ENCODE data around the gene YOD1.

Gene YOD1

GRCh38 chr1:207072233-207072632 lies 21.2 kb upstream of the YOD1 start:
- no peak for DNase-seq

- DNase-seq: no peak
These were observed 20.4 kb upstream of the YOD1 start for GRCh38 chr1:207071426-207071825.

GRCh38 chr1:207070811-207071210 lies 19.8 kb upstream of the YOD1 start:
- no peak for DNase-seq

GRCh38 chr1:207069858-207070506 lies 19.0 kb upstream of the YOD1 start:
- no peak for DNase-seq

GRCh38 chr1:207069061-207069460 lies 18.1 kb upstream of the YOD1 start:
- no peak for DNase-seq

DNA sequence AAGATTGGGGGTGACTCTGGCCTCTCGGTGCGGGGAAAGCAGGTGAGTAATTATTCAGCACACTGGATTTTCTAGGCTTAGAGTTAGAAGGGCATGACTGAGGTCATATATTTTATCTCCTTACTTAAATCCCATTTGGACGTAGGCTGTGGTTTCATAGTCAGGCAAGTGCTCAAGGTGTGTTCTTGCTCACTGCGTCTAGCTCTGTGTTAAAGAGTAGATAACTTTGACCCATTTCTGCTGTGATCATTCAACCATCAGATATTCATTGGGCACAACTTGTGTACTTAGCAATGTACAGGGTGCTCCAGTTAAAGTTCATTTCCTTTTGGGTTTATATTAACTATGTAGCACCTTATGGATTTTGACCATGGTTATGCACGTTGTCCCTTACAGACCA lies 16.7 kb upstream of the YOD1 start:
- DNase-seq: no peak

DNA sequence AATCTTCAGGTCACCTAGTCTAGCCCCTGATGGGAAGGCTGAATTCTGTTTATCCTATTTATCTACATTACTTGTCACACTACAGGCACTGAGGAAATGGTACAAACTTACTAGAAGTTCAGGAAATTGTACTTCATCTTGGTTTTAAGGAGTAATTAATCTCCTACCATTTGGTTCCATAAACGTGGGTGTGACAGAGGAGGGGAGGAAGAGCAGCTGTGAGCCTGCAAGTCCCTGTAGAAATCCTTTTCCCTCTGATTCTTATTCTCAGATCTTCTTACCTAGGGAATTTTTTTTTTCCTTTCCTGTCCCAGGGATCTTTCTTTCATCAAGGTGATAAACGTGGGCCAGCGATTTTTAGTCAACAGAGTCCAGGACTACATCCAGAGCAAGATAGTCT lies 16.2 kb upstream of the YOD1 start:
- DNase-seq: no peak

DNA sequence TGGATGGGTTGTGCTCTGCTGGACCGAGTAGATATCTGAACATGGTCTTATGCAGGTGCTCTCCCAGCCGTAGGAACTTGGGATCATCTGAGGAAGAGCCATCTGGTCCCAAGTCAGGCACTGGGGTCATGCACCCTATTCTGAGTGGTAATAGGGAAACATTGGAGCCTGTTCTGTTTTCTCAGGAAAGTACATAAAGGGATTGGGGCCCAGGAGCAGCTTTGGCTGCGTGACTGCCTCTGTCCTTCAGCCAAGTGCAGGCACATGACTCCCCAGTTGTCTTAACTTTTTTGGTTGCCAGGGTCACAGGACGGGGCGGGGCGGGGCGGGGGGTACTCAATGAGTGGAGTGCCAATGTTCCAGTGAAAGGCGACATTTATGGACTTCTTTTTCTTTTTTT lies 13.6 kb upstream of the YOD1 start:
- DNase-seq: no peak

- DNase-seq: no peak
These were observed 12.0 kb upstream of the YOD1 start for GRCh38 chr1:207063014-207063413.

- no peak for DNase-seq
These were observed 11.1 kb upstream of the YOD1 start for GRCh38 chr1:207062058-207062457.

- no peak for DNase-seq
These were observed 9.6 kb upstream of the YOD1 start for GRCh38 chr1:207060596-207060995.

GRCh38 chr1:207059881-207060280 lies 8.9 kb upstream of the YOD1 start:
- no peak for DNase-seq

DNA sequence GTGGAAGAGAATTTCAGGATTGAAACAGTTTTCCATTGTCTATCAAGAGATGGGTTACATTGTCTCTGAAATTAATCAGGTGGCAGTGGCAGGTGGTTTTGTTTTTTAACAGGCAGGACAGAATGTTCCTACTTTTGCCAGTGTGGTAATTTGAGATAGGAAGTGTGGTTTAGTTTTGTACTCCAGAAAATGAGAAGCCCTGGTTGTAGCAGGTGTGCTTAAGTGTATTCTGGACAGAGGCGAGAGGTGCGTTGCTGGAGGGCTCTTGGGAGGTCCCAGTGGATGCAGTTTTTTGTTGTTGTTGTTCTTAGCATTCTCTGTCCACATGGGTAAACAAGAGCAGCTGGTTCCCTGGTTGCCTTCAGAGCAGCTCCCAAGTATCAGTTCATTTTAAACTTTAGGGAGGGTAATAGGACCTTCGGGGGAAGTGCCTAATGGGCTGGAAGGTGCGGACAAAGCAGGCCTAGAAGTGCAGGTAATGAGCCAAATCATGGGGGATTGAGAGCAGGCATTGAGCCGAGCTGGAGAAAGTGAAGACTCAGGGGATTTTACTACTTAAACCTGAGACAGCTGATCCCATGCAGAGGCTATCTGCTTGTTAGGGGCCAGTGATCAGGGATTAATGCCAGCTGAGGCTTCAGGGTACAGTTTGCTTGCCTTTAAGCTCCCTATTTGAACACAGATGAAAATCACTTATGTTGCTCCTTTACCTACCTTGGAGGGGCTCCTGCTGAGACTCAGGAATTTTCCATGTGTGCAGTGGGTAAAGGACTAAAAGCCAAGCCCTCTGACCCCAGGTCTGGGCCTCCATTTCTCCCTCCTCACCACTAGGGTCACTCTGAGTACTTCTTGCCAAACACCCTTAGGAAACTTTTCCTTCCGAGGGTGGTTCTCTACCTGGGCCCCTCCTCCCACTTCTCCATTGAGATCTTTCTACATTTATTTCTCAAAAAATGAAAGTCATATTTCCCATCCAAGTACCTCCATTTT lies 8.2 kb upstream of the YOD1 start:
- DNase-seq: no peak

DNA sequence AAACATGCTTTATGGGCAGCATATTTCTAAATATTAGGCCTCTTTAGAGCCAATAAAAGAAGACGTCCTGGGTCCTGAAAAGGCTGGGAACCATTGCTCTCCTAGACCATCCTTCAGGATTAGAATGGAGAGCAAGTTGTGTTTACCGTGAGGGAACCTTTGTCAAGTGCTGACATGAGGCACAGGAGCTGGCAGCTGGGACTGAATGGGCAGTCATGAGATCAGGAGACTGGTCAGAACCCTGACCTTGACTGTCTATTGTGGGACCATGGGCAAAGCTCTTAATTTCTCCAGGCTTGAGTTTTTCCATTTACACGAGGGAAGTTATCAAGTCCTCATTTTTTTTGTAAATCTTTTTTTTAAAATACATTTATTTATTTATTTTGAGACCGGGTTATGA lies 7.2 kb upstream of the YOD1 start:
- no peak for DNase-seq

DNA sequence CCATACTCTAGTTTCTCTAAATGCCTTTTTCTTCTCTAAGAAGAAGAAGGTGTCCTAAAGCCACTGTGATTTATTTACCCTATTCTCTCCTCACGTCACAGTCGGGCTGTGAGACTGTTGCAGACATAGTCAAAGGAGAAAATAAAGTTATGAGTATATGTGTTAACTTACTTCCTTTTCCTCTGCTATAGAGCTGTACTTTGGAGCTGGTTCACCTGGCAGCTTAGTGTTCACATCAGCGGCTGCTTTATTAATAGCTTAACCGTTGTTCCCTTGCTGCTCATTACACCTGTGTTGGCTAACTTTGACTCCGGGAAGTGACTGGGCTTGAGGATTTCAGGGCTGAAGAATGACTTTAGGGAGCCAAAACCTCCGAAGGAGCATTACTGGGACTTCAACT lies 5.7 kb upstream of the YOD1 start:
- no peak for DNase-seq

DNA sequence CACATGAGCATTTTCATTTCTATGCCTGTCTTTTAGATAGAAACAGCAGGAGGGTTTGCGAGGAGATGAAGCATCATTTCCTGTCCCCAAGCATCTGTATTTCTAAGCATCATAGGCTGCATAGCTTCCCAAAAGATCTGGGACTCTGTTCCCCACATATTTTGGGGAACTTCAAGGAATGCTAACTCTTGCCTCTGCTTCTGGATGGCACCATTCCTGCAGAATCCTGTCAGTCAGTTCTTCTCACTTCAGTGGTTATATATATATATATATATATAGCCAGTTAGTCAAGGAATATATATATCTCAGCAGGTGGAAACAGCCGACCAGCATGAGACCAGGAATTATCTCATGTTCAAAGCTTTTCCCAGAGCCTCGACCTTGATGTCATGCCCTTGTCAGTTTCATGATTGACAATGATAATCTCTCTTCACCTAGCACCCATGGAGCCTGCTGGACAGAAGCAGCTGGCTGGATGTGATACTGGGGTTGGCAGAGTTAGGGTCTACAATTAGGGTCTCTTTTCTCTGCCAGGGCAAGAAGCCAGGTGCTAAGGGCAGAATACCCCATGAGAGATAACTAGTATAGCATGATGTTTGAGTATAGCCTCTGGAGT lies 4.5 kb upstream of the YOD1 start:
- no peak for DNase-seq

DNA sequence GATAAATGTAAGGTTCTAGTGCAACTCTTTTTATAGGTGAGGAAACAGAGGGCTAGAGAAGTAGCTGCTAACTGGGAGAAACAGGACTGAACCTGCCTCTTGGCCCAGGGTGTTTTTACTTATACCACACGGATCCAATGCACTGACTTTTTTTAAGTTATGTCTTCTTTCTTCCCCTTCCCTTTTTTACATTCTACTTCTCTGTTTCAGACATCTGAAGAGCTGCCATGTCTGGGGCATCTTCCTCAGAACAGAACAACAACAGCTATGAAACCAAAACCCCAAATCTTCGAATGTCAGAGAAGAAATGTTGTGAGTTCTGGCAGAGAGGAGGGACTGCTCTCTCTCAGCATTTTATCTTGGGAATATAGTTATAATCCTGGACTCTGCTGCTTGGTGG lies 3.5 kb upstream of the YOD1 start:
- no peak for DNase-seq

DNA sequence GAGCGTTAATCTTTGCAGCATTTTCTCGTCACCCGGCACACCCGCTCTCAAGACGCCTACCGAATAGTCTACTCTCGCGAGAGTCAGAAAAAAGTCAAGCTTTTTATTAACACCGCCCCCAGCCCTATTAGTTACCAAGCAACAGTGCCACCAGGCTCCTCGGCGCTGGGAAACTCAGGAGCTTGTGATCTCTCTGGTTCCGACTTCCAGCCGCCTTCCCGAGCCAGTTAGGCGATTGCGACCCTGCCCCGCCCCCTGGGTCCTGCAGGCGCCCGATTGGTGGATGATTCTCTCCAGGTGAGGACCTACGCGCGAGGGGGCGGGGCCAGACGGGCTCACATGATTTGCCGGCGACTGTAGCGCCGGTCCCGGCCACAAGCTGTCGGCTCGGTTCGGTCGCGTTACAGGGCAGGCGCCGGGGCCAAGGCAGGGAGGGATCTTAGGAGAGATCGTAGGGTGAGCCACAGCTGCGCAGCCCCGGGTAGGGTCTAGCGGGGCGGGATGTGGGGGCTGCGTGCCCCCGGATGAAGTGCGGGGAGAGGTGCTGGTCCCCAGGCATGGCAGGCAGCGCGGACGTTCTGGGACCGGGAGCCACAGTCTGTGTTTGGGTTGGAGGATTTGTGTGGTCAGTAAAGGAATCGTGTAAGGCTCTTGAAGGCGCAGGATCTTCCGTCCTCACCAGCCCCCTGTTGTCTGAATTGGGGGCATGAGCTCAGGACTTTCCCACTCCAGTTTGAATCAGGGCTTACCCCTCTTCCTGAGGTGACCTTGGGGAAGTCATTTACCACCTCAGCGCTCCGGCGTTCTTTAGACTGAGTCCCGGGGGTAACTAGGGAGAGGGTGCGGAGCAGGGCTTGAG lies 2.1 kb upstream of the YOD1 start, which contains the start of gene PFKFB2:
Gene PFKFB2, plus strand, starts transcription at position 365 of the 859 bp plus-strand sequence. CDS start 1,443 bp downstream, outside the sequence.
- DNase-seq: peak; percentile 61

GRCh38 chr1:207050480-207051190 lies 373 bp downstream of the YOD1 start:
- DNase-seq: peak; percentile 69

GRCh38 chr1:207049974-207050391 lies 1.0 kb downstream of the YOD1 start:
- no peak for DNase-seq

- DNase-seq: no peak
These were observed 1.5 kb downstream of the YOD1 start for GRCh38 chr1:207049514-207049913.

DNA sequence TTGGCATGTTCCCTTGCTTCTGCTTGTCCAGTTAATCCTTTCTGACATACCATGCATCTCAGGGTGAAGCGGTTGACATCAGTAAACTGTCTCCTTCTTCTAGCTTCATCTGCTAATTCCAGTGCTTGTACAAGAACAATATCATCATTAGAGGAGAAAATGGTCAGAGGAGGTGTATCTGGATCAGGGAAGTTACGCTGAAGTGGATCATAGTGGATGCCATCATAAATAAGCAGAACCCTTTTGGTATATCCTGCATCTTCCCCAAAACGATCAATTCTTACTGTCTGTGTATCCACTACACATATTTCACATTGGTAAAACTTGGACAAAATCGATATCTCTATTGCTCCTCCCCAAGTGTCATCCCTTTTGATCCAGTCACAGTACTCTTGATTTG lies 2.0 kb downstream of the YOD1 start:
- no peak for DNase-seq

Data from GOT3 (cell line).